Stomach (tissue), 4 donors: ENCODE results near the gene ZBTB22.
"Not testable (repeated sequence)": the region's sequence is repeated elsewhere in the genome, so short reads cannot be mapped to it uniquely, and the experiment has no call there.

ENCODE experiments used
- CTCF ChIP-seq, 7 experiments: fragments of 450-650 bp in 4 of 7; fragments of 200-600 bp in 3 of 7; sonication (generic) in 3 of 7; IDR thresholded peaks; one replicate each; pipeline ENCODE4 v1.5.1; 2016 to 2019; ENCODE audit warnings: antibody characterized with exemption in 7 of 7, control low read depth in 2 of 7, mild to moderate bottlenecking in 1 of 7
- EP300 ChIP-seq: sonication (generic); formaldehyde crosslinking; IDR thresholded peaks from one replicate; pipeline ENCODE4 v1.6.1; 2017; ENCODE audit warnings: antibody characterized with exemption
- POLR2AphosphoS5 ChIP-seq, 3 donors: sonication (generic); formaldehyde crosslinking; IDR thresholded peaks; one replicate each; pipeline ENCODE4 v1.6.1; 2016; ENCODE audit warnings: antibody characterized with exemption in 3 of 3

- not testable (repeated sequence) for TF ChIP-seq CTCF (IDR thresholded peaks at IDR 0.05); EP300; POLR2AphosphoS5 (IDR thresholded peaks at IDR 0.05)
Observed at GRCh38 chr6:33363486-33363885, 45.9 kb upstream of the ZBTB22 start.
